Esophagus squamous epithelium (tissue), 5 donors: Measurements from ENCODE around the gene COASY. TPM values are rescaled to one million over a fixed set of nuclear protein-coding genes. Genes with fewer than 3 reads are reported as not detected.

Experiments used
- DNase-seq: peaks from one replicate; lab custom pipeline; 2025; lab: John Stamatoyannopoulos, UW
- H3K27ac ChIP-seq, 4 donors: fragments of 200-600 bp; sonication (generic); one replicate each; pipeline ENCODE4 v1.5.1; 2016 to 2019; ENCODE audit warnings: mild to moderate bottlenecking in 1 of 4
- H3K27me3 ChIP-seq, 4 donors: fragments of 200-600 bp; sonication (generic); 1 replicate in 3 of 4; 2 replicates in 1 of 4; pipeline versions ENCODE4 v1.5.1 to v1.6.0; 2017 to 2021; ENCODE audit warnings: antibody characterized with exemption in 1 of 4
- H3K36me3 ChIP-seq, 3 donors: fragments of 200-600 bp; sonication (generic); one replicate each; pipeline ENCODE4 v1.5.1; 2016 to 2019
- H3K4me1 ChIP-seq, 3 donors: fragments of 200-600 bp; sonication (generic); one replicate each; pipeline ENCODE4 v1.5.1; 2017 to 2019
- H3K4me3 ChIP-seq, 4 donors: fragments of 200-600 bp; sonication (generic); 1 replicate in 3 of 4; 2 replicates in 1 of 4; pipeline ENCODE4 v1.5.1; 2016 to 2019; ENCODE audit warnings: mild to moderate bottlenecking in 2 of 4, moderate library complexity in 1 of 4
- H3K9me3 ChIP-seq, 3 donors: fragments of 200-600 bp; sonication (generic); one replicate each; pipeline ENCODE4 v1.5.1; 2016 to 2019
- CTCF ChIP-seq, 6 experiments: fragments of 450-650 bp in 4 of 6; fragments of 200-600 bp in 2 of 6; sonication (generic) in 2 of 6; IDR thresholded peaks; one replicate each; pipeline ENCODE4 v1.5.1; 2016 to 2019; ENCODE audit warnings: antibody characterized with exemption in 6 of 6, mild to moderate bottlenecking in 4 of 6, moderate library complexity in 4 of 6
- POLR2A ChIP-seq, 4 donors: fragments of 450-650 bp; IDR thresholded peaks; one replicate each; pipeline ENCODE4 v1.6.1; 2017; ENCODE audit warnings: antibody characterized with exemption in 4 of 4, mild to moderate bottlenecking in 4 of 4, moderate library complexity in 3 of 4
- WGBS, 2 donors: methylation state at CpG; one replicate each; pipeline ENCODE4 v1.1.5; 2018; 5-methylcytosine and 5-hydroxymethylcytosine counted together
- intact Hi-C: fragments of 100-400 bp; cut with DNase I; formaldehyde crosslinking; loops from one replicate; pipeline ENCODE4 v1.15.0; 2022
- total RNA-seq, 4 donors: library from RNA; depleted of rRNA; stranded (reverse); fragments of >200 nt; gene quantifications; one replicate each; pipeline ENCODE4 v1.1.0, GENCODE V29; 2016
- donor health status: DM: yes; HTN: yes; CAD: no.

The COASY gene
- total RNA-seq, 4 donors from 2014 or later: 34.1 to 52.2 (median 46.5) TPM

GRCh38 chr17:42536048-42536371 is 25.9 kb upstream of the COASY start, which contains the start of gene NAGLU:
Gene NAGLU, plus strand, starts transcription at chr17:42536241. Its CDS starts 32 bp downstream, at chr17:42536273.
- Histone ChIP-seq H3K27me3 (no peaks in the 10 kb centered on the region), H3K4me3 (peak within 1 kb of the TSS; percentile 62 to 77 (median 72)), H3K27ac (peak within 1 kb of the TSS; percentile 88 to 98 (median 94)), H3K4me1 (peaks cover 27 to 51% (median 29%) of the 10 kb centered on the region in 3 donors), H3K36me3 (peaks cover 6 to 29% (median 9%) of the 10 kb centered on the region in 3 donors), H3K9me3 (no peaks in the 10 kb centered on the region)
- peak; percentile 39 for DNase-seq
- TF ChIP-seq POLR2A (IDR thresholded peaks at IDR 0.05) (peak in 3 of 4 donors; percentile 4 to 74 (median 72)), CTCF (IDR thresholded peaks at IDR 0.05) (peak in 1 of 6 experiments; percentile 19)
- no CpG with 5 or more reads among the region's 40 CpGs for WGBS, 2 donors
- intact Hi-C loops: no loop called here

GRCh38 chr17:42536372-42537155 is 25.4 kb upstream of the COASY start:
- Histone ChIP-seq H3K27ac (peak overlapping the region; percentile 88 to 98 (median 94)), H3K27me3 (no peaks in the 10 kb centered on the region), H3K9me3 (no peaks in the 10 kb centered on the region), H3K4me3 (peak overlapping the region; percentile 62 to 77 (median 72)), H3K4me1 (peaks cover 21 to 51% (median 23%) of the 10 kb centered on the region in 3 donors), H3K36me3 (peaks cover 6 to 35% (median 9%) of the 10 kb centered on the region in 3 donors)
- TF ChIP-seq POLR2A (IDR thresholded peaks at IDR 0.05): no peak
- peak in 2 of 6 experiments; percentile 17 to 26 for TF ChIP-seq CTCF (IDR thresholded peaks at IDR 0.05)
- intact Hi-C loops: no loop called here
- 0 to 5% methylated on average over 3 of the region's 65 CpGs for WGBS, 2 donors
- DNase-seq: no peak

- Histone ChIP-seq H3K27me3 (no peaks in the 10 kb centered on the region), H3K36me3 (peaks cover 6 to 42% (median 13%) of the 10 kb centered on the region in 3 donors), H3K4me1 (peaks cover 20 to 48% (median 21%) of the 10 kb centered on the region in 3 donors), H3K27ac (peak overlapping the region; percentile 88 to 98 (median 94)), H3K4me3 (peak overlapping the region; percentile 62 to 77 (median 72)), H3K9me3 (no peaks in the 10 kb centered on the region)
- no peak for DNase-seq
- intact Hi-C loops: no loop called here
- 96% methylated on average over 5 of the region's 31 CpGs for WGBS, 2 donors
- no peak for TF ChIP-seq CTCF (IDR thresholded peaks at IDR 0.05)
- no peak for TF ChIP-seq POLR2A (IDR thresholded peaks at IDR 0.05)
These were observed 24.7 kb upstream of the COASY start for GRCh38 chr17:42537156-42537805.

- no peak overlapping the region for H3K4me3 ChIP-seq
- H3K4me1 ChIP-seq: peaks cover 17 to 41% (median 20%) of the 10 kb centered on the region in 3 donors
- TF ChIP-seq POLR2A (IDR thresholded peaks at IDR 0.05): no peak
- no peak for TF ChIP-seq CTCF (IDR thresholded peaks at IDR 0.05)
- intact Hi-C loops: no loop called here
- H3K27me3 ChIP-seq: no peaks in the 10 kb centered on the region
- DNase-seq: no peak
- peak overlapping the region in 1 of 4 donors; percentile 19 for H3K27ac ChIP-seq
- no peaks in the 10 kb centered on the region for H3K9me3 ChIP-seq
- 85 to 91% methylated on average over 3 to 4 of the region's 5 CpGs for WGBS, 2 donors
- H3K36me3 ChIP-seq: peaks cover 6 to 49% (median 18%) of the 10 kb centered on the region in 3 donors
These were observed 24.0 kb upstream of the COASY start for GRCh38 chr17:42537826-42538451.
